ENCODE data around the gene HPSE.

The HPSE gene

DNA sequence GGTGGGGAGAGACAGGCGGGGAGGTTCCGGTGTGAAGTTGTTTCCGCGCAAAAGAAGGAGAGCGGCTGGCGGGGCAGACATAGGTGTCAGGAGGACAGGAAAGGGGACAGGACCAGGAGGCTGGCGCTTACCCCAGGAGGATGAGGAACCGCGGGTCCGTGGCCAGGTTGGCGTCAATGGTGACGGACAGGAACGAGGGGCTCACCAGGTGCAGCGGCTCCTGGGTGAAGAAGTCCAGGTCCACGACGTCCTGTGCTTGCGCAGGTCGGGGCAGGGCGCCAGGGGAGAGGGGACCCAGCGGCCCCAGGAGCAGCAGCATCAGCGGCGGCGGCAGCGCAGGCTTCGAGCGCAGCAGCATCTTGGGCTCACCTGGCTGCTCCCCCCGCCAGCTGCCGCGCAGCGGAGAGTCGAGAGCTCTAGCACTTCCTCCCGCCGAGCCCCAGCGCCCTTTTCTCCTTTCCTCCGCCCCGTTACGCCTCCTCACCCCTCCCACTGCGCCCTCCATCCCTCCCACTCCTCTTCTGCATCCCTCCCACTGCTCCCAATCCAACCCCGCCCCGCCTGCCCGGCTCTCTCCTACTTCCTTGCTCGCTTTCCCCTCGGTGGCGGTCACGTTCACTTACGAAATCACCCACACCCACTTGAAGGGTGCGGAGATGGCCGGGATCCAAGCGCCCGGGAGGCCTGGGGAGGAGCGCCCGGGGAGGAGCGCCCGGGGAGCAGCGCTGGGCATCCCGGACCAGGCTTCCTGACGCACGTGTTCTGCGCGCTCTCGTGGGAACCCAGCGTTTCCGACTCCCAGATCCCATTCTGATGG lies at the start of gene HPSE:
HPSE (minus strand) TSS at position 424 of the 817 bp plus-strand sequence; CDS start at position 358, 66 bp downstream.
- DNase-seq (ENCODE audit: low read depth, low spot score), result peak; percentile 14

DNA sequence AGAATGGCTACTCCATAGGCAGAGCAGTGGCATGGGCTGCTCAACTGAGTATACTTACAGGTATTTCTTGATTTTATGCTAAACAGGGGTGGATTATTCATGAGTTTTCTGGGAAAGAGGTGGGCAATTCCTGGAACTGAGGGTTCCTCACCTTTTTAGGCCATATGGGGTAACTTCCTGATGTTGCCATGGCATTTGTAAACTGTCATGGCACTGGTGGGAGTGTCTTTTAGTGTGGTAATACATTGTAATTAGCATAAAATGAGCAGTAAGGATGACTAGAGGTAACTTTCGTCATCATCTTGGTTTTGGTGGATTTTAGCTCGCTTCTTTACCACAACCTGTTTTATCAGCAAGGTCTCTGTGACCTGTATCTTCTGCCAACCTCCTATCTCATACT lies 48.2 kb upstream of the HPSE start:
- no peak for DNase-seq (ENCODE audit: low read depth, low spot score)

DNA sequence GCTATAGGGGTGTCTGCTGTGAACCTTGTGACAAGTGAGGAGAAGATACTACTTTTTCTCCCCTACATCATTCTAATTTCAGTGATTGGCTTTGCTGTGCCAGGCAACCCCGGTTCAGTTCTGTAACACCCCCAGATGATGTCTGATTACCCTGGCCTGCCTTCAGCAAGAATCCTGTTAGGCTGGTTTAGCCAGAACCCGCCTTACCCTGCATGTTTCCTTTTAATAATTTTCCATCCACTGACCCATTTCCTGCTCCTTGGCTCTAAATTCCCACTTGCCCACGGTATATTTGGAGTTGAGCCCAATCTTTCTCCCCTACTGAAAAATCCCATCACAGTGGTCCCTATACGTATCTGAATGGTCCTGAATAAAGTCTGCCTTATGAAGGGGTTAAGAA lies 46.5 kb upstream of the HPSE start:
- DNase-seq (ENCODE audit: low read depth, low spot score), result no peak

DNA sequence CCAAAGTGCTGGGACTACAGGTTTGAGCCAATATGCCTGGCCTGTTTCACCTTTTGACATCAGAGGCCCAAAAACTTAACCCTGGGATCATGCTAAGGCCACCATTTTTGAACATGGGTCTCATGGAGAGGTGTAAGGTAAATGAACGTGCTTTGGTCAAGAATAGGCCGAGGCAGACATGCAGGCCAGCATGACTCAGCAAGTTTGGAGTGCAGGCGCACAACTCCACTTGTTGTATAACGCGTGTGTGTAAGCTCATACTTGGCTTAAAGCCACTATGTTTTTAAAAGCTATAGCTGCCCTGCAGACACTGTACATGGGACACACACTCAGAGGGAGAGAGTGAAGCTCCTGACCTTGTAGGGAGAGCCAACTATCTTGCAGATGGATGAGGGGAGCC lies 43.8 kb upstream of the HPSE start:
- no peak for DNase-seq (ENCODE audit: low read depth, low spot score)

DNA sequence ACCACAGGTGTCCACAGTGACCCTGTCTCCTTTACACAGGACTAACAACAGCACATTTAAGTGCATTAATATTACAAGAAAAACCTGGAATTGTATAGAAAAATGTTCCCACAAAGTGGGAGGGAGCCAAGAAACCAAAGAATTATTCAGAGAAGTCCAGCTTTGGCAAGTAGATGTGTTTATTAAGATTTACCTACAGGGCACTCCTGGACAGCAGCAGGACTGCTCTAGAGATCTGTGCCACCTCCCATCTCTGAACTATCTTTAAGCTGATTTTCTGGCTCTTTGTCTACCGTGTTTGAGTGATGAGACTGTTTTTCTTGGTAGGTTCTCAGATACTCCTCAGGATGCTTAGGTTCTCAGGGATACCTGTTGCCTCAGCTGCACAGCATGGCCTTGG lies 38.3 kb upstream of the HPSE start:
- DNase-seq (ENCODE audit: low read depth, low spot score), result no peak

DNA sequence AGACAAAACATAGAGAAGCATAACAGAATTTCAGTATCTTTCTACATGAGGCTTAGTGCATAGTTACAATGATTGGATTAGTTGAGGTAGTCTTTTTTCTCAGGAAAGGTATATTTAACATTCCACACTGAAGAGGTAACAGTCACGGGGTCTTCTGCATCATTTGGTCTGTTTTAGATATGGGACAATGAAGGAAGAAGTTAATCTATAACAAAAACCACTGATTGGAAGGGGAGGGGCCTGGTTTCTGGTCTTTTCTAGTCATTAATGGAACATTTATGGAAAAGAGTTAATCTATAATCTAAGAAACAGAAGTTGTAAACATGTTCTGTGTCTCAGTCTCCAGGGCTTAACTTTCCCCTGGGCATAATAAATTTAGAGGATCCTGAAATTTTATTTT lies 37.3 kb upstream of the HPSE start:
- DNase-seq (ENCODE audit: low read depth, low spot score), result no peak

DNA sequence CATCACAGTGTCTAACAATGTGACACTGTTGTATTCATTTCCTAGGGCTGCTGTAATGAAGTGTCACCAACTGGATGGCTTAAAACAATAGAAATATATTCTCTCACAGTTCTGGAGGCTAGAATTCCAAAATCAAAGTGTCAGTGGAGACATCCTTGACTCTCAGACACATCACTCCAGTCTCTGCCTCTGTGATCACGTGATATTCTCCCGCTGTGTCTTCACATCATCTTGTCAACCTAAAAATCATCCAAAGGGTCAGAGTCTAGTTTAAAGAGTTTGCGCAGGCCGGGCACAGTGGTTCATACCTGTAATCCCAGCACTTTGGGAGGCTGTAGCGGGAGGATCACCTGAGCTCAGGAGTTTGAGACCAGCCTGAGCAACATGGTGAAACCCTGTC lies 36.6 kb upstream of the HPSE start:
- DNase-seq (ENCODE audit: low read depth, low spot score), result no peak

DNA sequence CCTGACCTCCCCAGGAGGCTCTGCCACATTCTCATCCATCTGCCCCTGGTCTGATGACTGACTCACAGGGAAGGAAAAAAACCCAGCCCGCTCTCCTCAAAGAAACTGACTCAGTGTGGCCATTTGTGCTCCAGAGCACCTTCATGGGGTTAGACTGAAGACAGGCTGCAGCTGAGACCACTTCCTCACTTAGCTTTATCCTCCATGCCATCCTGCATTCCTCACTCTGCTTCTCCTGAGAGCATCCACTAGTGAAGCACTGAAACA lies 35.9 kb upstream of the HPSE start:
- DNase-seq (ENCODE audit: low read depth, low spot score), result no peak

DNA sequence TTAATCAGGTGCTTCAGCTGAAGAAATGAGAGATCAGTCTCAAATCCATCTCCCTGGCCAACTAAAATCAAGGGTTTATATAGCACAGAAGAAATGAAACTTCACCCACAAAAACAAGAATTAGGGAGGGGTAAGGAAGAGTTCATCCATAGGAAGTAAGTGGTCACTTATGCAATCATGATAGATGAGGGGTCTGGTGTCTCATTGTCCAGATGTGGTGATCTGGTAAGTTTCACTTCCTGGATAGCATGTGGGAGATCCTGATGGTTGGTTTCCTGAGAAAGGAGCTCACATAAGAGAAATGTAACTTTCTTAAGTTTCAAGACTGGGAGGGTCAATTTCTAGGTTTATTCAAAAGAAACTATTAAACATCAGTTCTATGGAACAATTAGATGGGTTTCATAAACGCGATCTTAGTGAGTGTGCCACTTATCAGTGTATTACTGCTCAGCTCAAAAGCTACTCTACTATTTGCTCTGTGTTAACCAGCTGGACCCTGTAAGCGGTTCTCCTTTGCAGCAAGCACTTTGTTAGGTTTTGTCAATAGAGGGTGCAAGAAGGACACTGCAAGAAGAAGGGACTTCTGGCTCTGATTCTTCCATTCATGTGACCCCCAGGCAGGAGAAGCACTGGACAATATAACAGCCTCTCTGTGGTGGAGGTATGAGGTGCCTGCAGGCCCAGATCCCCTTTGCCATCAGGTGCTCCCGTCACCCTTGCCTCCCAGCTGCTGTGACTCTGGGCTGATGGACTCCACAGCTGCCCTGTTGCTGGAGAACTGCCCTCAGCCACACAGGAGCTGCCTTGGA lies 35.4 kb upstream of the HPSE start:
- no peak for DNase-seq (ENCODE audit: low read depth, low spot score)

DNA sequence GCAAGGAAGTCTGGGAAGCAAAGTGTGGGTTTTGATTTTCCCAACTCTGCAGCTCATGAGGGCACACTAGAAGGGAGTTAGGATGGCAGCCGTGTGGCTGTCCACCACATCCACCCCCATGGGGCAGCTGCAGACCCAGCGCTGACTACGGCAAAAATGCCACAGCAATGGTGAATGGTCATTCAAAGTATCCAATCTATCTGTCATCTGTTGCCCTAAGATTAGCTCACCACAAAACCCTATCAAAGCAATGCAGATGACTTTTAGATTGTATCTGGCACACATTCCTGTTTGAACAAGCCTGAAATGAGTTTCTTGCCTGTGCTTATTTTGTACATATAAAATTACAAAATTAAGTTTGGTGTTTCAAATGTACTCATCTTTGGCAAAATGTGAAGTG lies 29.7 kb upstream of the HPSE start:
- no peak for DNase-seq (ENCODE audit: low read depth, low spot score)

DNA sequence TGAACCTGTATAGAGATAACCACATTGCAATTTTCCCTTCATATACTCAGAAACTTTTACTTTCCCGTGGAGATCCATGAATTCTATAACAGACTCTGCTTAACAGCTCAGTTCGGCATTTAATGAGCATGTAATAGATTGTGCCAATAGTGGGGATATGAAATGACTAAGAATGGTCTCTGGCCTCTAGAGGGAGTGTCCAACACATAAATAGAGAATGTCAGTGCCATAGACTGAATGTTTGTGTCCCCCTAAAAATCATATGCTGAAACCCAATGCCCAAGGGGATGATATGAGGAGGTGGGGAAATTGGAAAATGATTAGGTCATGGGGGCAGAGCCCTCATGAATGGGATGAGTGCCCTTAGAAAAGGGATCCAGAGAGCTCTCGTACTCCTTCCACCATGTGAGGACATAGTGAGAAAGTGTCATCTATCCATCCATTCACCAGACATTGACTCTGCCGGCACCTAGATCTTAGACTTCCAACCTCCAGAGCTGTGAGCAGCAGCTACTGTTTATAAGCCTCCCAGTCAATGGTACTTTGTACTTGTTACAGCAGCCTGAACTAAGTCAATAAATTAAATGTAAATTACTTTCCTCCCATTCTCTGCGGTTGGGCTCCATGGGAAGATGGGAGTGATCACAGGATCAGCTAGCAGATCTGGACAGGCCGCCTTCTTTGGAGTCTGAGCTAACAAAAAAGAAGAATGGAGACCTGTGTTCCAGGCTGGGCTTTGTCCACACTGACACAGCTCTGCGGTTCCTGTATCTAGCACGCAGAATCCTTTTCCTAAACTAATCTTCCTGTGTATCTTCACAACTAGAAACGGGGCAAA lies 28.1 kb upstream of the HPSE start:
- DNase-seq (ENCODE audit: low read depth, low spot score), result no peak

DNA sequence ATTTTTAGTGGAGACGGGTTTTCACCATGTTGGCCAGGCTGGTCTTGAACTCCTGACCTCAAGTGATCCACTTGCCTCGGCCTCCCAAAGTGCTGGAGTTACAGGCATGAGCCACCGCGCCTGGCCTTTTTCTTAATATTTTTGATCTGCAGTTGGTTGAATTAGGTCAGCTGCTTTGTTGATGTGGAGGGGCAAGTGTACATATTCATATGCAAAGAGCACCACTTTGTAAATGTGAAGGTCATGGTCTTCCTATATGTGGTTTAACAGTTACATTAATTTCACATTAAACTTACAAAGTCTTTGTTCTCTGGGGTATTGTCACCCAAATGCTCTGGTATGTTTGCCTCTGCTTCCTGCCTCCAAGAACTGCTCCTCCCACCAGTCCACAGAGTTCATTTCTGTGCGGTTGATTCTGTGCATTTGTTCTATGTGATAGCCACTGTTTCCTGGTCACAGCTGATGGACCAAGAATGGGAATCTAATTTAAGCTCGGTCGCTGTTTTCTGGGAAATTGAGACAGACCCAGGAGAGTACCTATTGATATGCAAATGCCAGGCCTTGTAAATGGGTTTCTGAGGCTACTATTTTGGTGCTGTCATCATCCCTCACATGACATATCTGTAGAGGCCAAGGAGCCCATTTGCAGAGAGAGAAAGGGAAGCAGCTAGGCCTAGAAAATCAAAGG lies 26.9 kb upstream of the HPSE start:
- no peak for DNase-seq (ENCODE audit: low read depth, low spot score)

DNA sequence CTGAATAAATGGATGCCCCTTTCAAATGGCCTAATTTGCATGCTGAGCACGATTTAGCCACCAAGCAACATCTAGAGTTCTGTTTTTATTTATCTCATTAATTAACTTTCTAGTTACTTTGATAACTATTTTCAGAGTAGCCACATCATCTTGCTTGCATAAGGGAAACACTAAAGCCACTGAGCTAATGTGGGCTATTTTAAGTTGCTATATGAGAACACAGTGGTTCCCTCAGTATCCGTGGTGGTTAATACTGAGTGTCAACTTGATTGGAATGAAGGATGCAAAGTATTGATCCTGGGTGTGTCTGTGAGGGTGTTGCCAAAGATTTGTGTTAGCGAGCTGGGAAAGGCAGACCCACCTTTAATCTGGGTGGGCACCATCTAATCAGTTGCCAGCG lies 25.4 kb upstream of the HPSE start:
- no peak for DNase-seq (ENCODE audit: low read depth, low spot score)

DNA sequence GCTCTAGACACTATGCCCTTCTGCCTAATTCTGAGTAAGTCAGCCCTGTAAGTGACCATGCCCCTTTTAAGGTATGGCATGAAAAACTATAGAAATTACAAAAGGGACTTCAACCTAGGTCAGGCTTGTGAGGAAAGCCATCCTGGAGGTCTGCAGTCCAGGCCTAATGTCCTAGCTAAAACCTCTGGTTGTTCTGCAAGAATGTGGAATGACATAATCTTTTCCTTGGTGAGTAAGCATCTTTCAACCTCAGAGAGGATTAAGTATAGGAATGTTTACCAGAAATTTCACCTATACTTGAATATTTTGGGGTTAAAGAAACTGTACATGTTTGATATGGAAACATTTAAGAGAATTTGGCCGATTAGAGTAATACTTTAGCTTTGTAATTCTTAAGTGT lies 23.8 kb upstream of the HPSE start:
- no peak for DNase-seq (ENCODE audit: low read depth, low spot score)

DNA sequence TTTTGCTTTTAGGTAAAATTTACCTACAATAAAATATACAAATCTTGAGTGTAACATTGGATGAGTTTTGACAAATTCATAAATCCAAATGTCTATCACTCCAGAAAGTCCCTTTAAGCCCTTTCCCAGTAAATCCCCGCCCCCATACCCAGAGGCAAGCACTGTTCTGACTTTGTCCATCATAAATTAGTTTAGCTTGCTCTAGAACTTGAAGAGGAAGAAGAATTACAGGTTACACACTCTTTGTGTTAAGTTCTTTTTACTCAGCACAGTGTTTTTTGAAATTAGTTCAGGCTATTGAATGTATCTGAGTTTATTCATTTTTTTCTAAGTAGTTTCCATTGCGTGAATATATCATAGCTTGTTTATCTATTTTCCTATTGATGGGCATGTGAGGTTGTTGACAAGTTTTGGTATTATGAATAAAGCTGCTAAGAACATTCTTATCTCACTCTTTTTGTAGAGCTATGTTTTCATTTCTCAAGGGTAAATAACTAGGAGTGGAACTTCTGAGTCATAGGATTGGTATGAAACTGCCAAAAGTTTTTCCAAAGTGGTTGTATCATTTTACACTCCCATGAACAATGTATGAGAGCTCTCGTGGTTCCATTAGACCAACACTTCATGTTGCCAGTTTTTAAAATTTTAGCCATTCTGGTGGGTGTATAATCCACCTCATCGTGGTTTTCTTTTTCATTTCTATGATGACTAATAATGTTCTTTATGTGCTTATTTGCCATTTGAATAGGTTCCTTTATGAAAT lies 22.4 kb upstream of the HPSE start:
- no peak for DNase-seq (ENCODE audit: low read depth, low spot score)

DNA sequence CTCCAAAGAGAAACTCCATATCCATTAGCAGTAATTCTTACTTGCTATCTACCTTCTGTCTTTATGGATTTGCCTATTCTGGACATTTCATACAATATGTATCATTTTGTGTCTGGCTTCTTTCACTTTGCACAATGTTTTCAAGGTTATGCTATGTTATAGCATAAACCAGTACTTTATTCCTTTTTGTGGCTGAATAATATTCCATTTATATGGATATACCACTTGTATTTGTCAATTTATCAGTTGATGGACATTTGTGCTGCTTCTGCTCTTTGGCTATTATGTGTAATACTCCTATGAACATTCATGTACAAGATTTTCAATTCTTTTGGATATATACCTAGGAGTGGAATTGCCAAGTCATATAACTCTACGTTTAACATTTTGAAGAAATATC lies 18.9 kb upstream of the HPSE start:
- no peak for DNase-seq (ENCODE audit: low read depth, low spot score)

DNA sequence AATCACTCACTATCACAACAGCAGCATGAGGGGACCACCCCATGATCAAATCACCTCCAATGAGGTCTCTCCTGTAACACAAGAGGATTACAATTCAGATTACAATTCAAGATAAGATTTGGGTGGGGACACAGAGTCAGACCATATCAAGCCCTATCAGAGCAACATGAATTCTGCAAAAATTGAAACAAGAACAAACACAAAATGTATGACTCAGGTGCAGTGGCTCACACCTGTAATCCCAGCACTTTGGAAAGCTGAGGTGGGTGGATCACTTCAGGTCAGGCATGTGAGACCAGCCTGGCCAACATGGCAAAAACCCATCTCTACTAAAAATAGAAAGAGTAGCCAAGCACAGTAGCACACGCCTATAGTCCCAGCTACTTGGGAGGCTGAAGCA lies 13.4 kb upstream of the HPSE start:
- no peak for DNase-seq (ENCODE audit: low read depth, low spot score)

DNA sequence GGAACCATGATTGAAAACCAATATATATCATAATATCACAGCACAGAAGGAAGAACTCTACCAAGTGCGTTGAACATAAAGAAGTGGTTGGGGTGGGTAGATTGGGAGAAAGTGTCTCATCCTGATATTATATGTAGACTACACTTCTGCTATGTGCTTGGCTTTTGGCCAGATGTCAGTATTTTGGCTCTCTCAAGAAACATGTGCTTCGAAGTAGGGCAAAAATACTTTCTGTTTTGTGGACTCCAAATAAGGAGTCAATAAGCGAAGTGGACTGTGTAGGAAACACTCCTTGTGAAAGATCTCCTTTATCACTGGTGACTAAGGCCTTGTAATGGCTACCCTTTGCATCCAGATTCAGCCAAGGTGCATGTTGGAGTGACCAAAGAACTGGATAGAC lies 7.8 kb upstream of the HPSE start:
- DNase-seq (ENCODE audit: low read depth, low spot score), result no peak

DNA sequence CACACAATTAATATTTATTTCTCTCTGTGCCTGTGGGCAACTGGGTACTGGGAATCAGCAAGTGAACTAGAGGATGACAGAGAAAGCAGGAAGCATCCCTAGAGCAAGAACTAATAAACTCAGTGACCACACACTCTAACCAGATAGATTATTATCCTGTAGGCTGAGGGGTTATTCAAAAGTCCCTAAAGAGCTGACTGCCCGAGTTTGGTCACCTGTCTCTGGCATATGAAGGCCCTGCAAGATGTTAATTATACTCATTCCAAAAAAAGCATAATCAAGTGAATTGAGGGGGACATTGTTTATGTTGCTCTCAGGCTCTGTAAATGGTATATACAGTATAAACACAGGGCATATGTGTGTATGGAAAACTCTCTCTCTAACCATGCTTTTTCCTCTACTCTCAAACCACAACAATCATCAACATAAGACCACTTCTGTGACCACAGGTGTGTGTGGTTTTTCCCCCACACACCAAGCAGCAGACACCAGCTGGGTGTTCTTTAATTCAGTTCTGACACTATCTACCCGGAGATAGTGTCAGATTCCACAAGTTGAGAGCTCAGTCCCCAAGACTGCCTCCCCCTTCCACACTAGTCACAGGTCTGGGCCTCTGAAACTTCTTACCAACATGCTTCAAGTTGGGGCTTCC lies 6.2 kb upstream of the HPSE start:
- peak; percentile 7 for DNase-seq (ENCODE audit: low read depth, low spot score)

DNA sequence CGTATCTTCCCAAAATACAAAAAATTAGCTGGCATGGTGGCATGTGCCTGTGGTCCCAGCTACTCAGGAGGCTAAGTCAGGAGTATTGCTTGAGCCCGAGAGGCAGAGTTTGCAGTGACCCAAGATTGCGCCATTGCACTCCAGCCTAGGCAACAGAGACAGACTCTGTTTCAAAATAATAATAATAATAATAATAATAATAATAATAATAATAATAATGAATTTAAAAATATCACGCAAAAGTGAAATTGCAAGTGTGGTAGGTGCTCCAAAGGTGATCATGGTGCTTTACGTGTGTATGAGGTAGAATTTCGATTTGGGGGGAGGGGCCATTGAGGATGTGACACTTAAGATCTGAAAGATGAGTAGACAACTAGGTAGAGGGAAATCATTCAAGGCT lies 4.9 kb upstream of the HPSE start:
- no peak for DNase-seq (ENCODE audit: low read depth, low spot score)

DNA sequence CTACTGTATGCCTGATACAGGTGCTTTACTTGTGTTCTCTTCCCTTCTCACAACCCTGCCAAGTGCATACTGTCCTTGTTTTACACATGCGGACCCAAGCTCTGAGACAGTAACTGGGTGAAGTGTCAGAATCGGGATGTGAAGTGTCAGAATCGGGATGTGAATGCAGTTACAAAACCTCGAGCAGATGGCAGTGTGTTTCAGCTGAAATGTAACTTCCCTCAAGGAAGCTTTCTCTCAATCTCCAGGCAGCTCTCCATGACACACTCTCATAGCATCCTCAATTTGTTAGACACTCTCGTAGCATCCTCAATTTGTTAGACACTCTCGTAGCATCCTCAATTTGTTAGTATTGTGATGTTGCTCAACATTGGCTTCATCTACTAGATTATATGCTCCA lies 1.1 kb upstream of the HPSE start:
- DNase-seq (ENCODE audit: low read depth, low spot score), result no peak
